ENCODE measurements around the gene TFDP2.

GRCh38 chr3:141939759-141940158 is 209.6 kb downstream of the TFDP2 start:
- TF ChIP-seq CTCF (conservative IDR thresholded peaks at IDR 0.05; ENCODE audit: low read depth in 2 of 2) = no peak
- no peak for TF ChIP-seq EZH2 (IDR thresholded peaks at IDR 0.05; ENCODE audit: low read depth, unreplicated experiment)
- TF ChIP-seq POLR2AphosphoS5 (IDR thresholded peaks at IDR 0.05; ENCODE audit: low read depth) = no peak
- no peak for TF ChIP-seq EZH2phosphoT487 (IDR thresholded peaks at IDR 0.05; ENCODE audit: unreplicated experiment)

Measured in GM23338 (cell line).